GM19468 (cell line): ENCODE measurements around the gene RPS21.

Experiments
- ATAC-seq: cut with Tn5 transposase; IDR thresholded peaks from one replicate; pipeline ENCODE4 v1.9.1; 2021; ENCODE audit warnings: mild to moderate bottlenecking, moderate library complexity, moderate number of reproducible peaks; ENCODE audit not compliant: unreplicated experiment; ENCODE audit errors: extremely low read depth

The RPS21 gene

GRCh38 chr20:62353289-62354030 lies 33.4 kb upstream of the RPS21 start:
- no peak for ATAC-seq

- no peak for ATAC-seq
Measured at GRCh38 chr20:62354031-62354808, 32.7 kb upstream of the RPS21 start.

DNA sequence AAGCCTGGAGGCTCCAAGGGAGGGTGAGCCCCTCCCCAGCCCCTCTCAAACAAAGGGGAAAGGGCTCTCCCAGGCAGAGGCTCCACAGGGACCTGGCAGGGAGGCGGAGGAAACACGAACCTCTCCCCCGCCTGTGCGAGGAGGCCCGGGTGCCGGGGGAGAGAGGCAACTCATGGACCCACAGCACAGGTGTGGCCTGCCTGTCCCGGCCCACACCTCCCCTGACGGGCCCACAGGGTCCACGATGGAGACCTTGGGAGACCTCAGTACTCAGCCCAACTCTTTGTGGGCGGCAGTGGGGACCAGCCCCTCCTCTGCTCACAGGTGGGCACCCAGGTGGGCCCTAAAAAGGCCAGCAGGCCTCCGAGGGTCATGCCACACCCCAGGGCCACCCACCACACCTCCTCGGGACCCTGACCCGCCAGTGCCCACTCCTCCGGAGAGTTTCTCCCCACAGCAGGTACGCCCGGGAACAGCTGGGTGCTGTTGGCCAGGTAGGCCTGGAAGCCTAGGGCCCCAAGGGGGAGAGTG lies 32.0 kb upstream of the RPS21 start:
- ATAC-seq = no peak

- no peak for ATAC-seq
Measured at GRCh38 chr20:62355516-62355877, 31.4 kb upstream of the RPS21 start.

- no peak for ATAC-seq
Measured at GRCh38 chr20:62355878-62356588, 30.9 kb upstream of the RPS21 start.

GRCh38 chr20:62356589-62357186 lies 30.2 kb upstream of the RPS21 start:
- no peak for ATAC-seq

- no peak for ATAC-seq
Measured at GRCh38 chr20:62357187-62357667, 29.7 kb upstream of the RPS21 start.

- no peak for ATAC-seq
Measured at GRCh38 chr20:62357681-62358080, 29.2 kb upstream of the RPS21 start.

DNA sequence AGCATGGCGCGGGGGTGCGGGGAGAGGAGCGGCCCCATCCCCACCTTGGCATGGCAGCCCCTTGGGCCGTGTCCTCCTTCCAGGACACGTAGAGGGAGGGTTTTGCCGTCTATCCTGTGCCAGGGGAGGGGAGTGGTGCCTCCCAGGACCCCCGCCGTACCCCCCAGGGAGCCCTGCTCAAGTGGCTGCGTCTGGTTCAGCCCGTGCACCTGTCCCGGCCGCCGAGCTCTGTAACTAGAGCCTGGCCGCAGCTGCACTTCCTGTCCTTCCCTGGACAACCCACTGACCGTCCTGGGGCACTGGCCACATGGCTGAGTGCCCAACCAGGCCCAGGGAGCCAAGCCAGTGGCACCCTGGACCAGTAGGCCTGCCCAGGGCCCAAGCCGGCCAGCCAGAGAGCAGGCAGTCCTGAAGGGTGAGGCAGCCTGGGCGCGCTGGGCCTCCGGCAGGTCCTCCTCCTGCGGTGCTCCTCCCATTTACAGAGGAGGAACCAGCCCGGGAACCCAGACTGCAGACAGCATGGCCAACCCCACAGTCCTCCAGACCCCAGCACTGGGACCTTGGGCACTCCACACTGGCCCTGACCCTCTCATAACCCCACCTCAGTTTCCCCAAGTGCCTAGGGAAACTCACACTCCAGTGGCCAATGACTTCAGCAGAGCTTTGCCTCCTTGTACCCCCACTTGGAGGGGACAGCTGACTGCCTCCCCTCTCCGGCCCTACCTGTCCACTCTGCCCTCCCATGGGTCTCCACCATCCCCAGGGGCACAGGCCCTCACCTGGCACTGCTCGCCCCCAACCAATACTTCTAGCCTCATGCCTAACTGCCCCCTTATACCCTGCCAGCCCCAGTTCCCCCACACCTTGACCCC lies 28.5 kb upstream of the RPS21 start:
- no peak for ATAC-seq

GRCh38 chr20:62359043-62359490 lies 27.8 kb upstream of the RPS21 start:
- ATAC-seq = no peak

- ATAC-seq = no peak
Measured at GRCh38 chr20:62359491-62360121, 27.3 kb upstream of the RPS21 start.

DNA sequence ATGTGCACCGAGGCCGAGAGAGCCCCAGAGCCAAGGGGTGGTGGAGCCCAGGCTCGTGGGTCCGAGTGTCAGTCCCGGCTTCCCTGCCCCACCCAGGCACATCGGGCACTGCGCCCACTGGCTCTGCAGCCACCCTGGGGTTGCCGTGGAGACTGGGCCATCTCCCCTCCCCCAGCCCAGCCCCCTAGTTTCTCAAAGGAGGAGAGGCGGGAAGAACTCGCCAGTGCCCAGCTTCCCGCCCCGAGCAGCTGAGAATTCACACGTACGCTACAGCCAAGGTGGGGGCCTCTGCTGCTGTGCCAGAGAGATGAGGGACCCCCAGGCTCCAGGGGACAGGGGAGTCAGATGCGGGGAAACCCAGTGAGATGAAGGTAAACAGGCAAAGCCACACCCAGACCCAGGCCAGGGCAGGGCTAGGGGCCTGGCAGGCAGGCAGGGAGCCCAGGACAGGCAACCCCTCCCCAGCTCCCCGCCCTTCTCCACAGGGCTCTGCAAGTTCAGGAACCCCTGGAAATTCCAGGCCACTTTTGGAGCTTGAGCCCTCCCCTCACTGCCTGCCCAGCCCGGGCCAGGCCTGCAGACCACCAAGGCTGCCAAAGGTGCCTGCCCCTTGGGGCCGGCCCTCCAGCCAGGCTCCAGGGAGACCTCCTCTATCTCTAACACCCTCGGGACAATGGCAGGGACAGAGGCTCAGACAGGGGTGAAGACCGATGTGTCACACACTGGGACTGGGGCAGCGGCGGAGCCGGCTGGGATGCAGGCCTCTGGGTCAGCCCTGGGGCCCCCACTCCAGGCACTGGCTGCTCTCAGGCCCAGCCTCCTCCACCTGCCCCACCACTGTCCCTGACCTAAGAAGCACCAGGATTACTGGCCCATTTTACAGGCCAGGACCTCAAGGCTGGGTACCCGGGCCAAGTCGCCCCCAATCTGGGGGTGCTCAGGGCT lies 25.8 kb upstream of the RPS21 start:
- no peak for ATAC-seq

DNA sequence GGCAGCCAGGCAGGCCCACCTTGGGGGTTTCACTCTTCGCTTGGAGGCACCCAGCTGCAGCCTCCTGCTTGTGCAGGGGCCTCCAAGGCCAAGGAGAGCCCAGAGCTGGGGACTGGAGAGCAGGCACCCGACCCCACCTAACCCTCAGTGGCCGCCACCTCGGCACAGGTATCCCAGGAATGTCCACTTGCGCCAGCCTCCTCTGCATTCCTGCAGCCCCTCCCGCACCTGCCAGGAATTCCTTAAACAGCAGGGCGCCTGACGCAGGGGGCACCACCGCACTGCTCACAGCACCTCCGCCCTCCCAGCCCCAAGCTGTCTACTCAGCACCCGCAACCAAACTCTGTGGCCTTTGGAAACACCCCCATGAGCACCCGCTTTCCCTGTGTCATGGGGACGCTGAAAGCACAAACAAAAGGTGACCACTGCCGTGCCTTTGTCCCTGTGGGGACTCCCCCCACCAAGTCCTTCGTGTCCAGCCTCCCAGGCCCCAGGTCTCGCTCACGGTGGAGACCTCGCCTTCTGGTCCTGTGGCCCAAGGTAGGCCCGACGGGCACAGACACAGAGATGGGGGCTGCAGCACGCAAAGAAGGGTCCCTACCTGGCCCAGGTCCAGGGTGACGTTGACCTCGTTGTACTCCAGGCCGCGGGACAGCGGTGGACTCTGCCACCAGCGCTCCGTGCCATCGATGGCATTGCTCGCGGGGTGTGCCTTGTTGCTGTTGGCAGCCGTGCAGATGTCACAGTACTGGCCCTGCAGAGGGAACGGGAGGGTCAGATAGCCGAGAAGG lies 24.9 kb upstream of the RPS21 start:
- ATAC-seq = no peak

DNA sequence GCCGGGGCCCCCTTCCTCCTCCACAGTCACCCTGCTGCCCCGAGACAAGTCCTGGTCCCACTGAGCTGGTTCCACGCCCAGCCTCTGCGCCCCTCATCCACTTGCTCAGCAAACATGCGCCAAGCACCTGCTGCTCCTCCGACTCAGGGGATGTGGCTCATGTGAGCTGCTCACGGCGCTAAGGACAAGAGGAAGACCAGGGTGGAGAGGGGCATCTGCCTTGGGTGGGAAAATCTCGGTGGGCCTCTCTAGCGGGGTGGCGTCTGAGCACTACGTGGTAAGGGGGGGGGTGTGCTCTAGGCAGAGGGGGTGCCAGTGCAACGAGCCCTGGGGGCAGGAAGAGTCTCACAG lies 24.3 kb upstream of the RPS21 start:
- ATAC-seq = no peak

DNA sequence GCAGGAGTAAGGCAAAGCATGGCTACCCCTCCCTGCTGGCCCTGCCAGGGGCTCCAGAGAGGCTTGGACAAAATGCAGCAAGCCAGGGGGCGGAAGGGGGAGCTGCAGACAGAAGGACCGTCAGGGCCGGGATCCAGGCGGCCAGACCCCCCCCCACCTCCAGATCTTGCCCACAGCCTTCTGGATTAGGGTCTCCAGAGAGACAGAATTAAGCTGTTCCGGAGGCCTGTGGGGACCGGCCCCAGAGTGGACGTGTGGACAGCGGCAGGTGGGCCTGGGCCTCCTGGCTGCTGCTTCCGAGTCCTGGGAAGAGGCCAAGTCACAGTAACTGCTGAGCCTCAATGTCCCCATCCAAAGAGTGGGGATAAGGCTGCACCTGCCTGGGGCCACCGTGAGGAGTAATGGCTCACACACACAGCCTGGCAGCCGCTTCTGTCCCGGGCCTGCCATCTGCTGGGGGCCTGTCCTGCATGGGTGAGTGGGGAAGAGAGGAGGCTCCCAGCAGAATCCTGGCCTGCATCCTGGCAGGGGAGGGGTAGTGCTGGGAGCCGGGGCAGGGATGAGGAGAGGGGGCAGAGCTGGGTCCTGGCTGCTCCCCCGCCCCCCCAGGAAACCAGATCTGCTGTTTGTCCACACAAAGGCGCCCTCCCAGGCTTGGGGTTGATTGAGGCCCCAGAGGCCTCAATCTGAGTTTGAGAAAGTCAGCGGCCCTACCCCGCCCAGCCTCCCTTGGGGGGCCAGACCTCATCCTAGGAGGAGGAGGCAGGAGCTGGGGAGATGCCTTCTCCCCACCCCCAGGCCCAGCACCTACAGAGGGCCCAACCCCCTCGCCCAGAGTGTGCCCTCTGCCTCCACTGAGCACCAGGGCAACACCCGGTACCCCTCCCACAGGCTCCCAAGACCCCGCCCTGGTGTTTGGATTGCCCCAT lies 23.6 kb upstream of the RPS21 start:
- ATAC-seq = no peak
